ENCODE results near the gene RASL10A.
"Not testable (repeated sequence)": the region's sequence is repeated elsewhere in the genome, so short reads cannot be mapped to it uniquely, and the experiment has no call there.

RASL10A gene

GRCh38 chr22:29315286-29316140, at the start of gene RASL10A:
Gene RASL10A, minus strand, starts transcription at chr22:29315697. Its CDS starts 451 bp downstream, at chr22:29315246.
- no peak for DNase-seq

- DNase-seq, result peak in 1 of 2 experiments; percentile 14
Measured at GRCh38 chr22:29359469-29359868, 44.0 kb upstream of the RASL10A start.

GRCh38 chr22:29357193-29357890, 41.8 kb upstream of the RASL10A start:
- DNase-seq, result not testable (repeated sequence)

GRCh38 chr22:29353860-29354259, 38.4 kb upstream of the RASL10A start:
- DNase-seq, result no peak

- no peak for DNase-seq
Measured at GRCh38 chr22:29353286-29353685, 37.8 kb upstream of the RASL10A start.

GRCh38 chr22:29352778-29353177, 37.3 kb upstream of the RASL10A start:
- DNase-seq, result no peak

- no peak for DNase-seq
Measured at GRCh38 chr22:29351891-29352290, 36.4 kb upstream of the RASL10A start.

GRCh38 chr22:29351042-29351441, 35.5 kb upstream of the RASL10A start:
- DNase-seq, result no peak

GRCh38 chr22:29348956-29349355, 33.5 kb upstream of the RASL10A start:
- DNase-seq, result no peak

- DNase-seq, result no peak
Measured at GRCh38 chr22:29348041-29348440, 32.5 kb upstream of the RASL10A start.

GRCh38 chr22:29346659-29347058, 31.2 kb upstream of the RASL10A start:
- no peak for DNase-seq

GRCh38 chr22:29345932-29346331, 30.4 kb upstream of the RASL10A start:
- DNase-seq, result no peak

GRCh38 chr22:29344889-29345288, 29.4 kb upstream of the RASL10A start:
- DNase-seq, result not testable (repeated sequence)

- peak; percentile 60 to 84 for DNase-seq
Measured at GRCh38 chr22:29344137-29344536, 28.6 kb upstream of the RASL10A start.

- DNase-seq, result peak in 1 of 2 experiments; percentile 10
Measured at GRCh38 chr22:29343313-29343805, 27.9 kb upstream of the RASL10A start.

- no peak for DNase-seq
Measured at GRCh38 chr22:29342577-29343312, 27.2 kb upstream of the RASL10A start.

- no peak for DNase-seq
Measured at GRCh38 chr22:29342177-29342576, 26.7 kb upstream of the RASL10A start.

GRCh38 chr22:29341849-29342127, 26.3 kb upstream of the RASL10A start:
- no peak for DNase-seq

- no peak for DNase-seq
Measured at GRCh38 chr22:29341056-29341848, 25.8 kb upstream of the RASL10A start.

- no peak for DNase-seq
Measured at GRCh38 chr22:29340566-29340965, 25.1 kb upstream of the RASL10A start.

- no peak for DNase-seq
Measured at GRCh38 chr22:29339381-29340235, 24.1 kb upstream of the RASL10A start.

- DNase-seq, result no peak
Measured at GRCh38 chr22:29338398-29338797, 22.9 kb upstream of the RASL10A start.

All from SW 1271 (cell line).